GM18511 (cell line): Measurements from ENCODE around the gene MAP3K3.
A peak's percentile ranks its signal among the peaks of the same experiment; 100 is the strongest.

Experiments
- ATAC-seq: cut with Tn5 transposase; IDR thresholded peaks from one replicate; pipeline ENCODE4 v1.9.1; 2021; ENCODE audit warnings: mild to moderate bottlenecking, moderate library complexity; ENCODE audit not compliant: unreplicated experiment

The MAP3K3 gene

DNA sequence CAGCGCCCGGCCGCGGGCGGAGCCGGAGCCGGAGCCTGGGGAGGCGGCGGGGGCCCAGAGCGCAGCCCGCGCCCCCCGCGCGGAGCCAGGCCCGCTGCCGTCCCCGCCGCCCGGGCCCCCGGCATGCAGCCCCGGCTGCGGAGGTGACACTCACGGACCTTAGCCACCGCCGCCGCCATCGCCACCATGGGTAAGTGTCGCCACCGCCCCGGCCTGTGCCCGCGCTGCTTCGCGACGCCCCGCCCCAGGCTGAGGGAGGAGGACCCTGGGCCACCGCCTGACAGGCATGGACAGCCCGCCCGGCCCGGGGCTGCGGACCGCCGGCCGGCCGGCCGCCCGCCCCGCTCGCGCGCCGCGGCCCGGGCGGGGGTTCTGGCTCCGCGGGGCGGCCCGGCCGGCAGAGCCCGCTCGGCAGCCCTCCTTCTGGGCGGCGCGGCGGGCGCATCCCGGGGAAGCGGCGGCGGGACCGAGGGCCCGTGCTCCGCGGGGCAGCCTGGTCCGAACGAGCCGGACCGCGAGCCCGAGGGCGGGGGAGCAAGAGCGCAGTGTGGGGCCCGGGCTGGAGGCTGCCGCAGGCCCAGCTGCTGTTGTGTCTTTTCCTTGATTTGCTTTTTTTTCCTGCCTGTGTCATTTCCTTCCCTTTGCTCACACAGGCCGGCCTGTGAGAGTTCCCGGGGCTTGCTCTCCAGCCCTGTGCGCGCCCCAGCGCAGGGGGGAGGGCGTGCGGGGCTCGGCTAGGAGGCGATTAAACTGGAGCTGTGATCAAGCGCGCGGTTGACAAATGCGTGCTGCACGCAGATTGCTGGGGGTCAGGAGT is 565 bp downstream of the MAP3K3 start:
- peak; percentile 38 for ATAC-seq

DNA sequence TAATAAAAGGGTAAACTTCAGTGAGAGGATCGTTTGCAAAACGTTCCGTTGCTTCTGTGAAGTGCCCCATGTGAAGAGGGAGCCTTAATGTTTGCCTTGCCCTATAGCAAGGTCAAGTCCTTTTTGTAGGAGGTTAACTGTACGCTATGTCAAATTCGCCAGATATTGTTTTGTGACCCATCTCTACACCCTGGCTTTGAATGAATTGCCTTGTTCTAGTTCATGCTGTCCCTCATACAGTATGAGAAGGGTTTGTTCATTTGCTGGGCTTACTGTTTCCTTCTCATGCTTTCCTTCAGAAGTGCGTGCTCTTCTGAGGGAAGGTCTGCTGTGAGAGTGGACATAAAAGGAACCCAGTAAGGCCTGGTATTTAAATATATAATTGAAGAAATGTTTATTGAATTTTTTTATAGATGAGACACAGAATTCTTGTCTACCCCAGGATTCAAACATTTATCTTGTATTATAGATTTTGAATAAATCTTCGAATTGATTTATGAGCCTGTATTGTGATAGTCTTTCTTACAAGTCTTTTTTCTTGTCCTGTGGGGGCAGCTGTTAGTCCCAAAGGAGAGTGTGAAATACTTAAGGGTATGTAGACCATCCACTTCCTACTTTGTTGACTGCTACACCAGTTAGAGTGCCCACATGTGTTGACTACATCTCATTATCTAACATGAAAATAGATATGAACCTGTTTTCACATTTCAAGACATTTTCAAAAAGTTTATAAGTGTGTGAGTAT is 1.7 kb downstream of the MAP3K3 start:
- no peak for ATAC-seq

GRCh38 chr17:63624531-63624880 is 2.3 kb downstream of the MAP3K3 start:
- no peak for ATAC-seq

DNA sequence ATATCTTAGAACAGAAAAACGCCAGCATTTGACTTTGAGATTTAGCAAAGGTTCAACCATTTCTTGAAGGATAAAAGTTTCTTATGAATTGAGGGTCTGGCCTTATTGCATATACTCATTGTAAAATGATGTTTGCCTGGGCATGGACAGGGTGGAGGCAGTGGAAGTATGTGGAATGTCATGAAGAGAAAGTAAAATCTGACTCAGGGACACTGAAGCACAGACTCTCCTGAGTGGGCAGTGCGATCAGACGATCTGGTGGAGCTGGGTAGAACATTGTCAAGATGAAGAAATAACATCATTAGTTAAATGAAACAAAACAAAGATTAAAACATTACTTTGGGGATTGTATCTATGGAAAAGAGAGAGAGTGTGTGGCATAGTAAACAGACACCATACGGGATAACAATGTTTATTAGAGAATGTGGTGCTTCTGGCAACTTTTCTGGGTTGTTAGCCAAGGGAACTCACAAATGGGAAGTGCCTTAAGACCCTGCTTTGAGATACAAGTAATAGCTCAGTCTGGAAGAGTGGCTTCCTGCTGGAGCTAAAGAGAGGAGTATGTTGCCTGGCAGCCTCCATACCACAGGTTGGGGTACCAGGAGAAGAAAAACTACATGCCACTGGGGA is 4.4 kb downstream of the MAP3K3 start:
- ATAC-seq: no peak

DNA sequence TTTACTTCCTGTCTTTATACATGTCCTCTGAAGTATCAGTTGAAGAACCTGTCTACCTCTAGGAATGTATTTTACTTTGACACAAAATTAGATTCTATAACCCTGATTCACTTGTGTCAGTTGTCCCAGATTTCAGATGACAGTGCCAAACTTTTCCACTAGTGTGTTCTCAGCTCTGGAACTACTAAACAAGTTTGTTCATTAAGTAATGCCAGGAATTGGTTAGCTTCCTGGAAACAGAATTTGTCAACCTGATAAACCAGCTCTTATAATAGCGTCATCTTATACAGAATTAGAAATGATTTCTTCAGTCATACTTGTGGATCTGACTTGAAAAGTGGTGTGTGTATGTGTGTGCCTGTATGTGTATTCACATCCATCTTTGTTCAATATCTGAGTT is 7.4 kb downstream of the MAP3K3 start:
- no peak for ATAC-seq

DNA sequence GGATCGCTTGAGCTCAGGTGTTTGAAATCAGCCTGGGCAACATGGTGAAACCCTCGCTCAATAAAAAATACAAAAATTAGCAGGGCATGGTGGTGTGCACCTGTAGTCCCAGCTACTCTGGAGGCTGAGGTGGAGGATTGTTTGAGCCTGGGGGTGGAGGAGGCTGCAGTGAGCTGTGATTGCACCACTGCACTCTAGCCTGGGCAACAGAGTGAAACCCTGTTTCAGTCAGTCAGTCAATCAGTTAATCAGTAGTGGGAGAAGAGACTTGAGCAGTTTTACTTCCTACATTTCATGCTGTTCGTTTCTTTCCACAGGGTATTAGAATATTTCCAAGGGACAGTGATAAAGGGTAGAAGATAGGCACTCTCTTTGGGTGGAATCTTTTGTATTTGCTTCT is 8.8 kb downstream of the MAP3K3 start:
- ATAC-seq: no peak

- ATAC-seq: no peak
These were observed 9.4 kb downstream of the MAP3K3 start for GRCh38 chr17:63631626-63632025.

GRCh38 chr17:63633742-63634141 is 11.5 kb downstream of the MAP3K3 start:
- ATAC-seq: no peak

GRCh38 chr17:63634163-63634562 is 11.9 kb downstream of the MAP3K3 start:
- no peak for ATAC-seq

- no peak for ATAC-seq
These were observed 12.6 kb downstream of the MAP3K3 start for GRCh38 chr17:63634816-63635215.

DNA sequence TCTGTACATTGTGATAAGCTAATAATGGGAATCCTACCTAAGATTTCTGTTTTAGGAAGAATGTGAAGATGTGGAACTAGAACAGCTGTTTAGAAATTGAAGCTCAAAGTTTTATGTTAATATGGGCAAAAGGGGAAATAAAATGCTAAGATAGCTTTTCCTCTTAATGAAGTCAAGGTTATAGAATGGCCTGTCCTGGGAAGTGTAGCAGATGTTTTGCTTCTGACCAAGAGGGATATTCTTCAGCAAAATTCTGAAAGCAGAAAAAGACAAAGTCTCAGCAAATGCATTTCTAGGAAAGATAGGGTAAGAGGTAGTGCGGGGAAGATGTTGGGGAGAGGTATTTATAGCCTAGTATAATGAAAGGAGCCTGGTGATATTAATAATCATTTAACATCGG is 13.1 kb downstream of the MAP3K3 start:
- ATAC-seq: no peak

GRCh38 chr17:63635787-63636186 is 13.6 kb downstream of the MAP3K3 start:
- ATAC-seq: no peak

DNA sequence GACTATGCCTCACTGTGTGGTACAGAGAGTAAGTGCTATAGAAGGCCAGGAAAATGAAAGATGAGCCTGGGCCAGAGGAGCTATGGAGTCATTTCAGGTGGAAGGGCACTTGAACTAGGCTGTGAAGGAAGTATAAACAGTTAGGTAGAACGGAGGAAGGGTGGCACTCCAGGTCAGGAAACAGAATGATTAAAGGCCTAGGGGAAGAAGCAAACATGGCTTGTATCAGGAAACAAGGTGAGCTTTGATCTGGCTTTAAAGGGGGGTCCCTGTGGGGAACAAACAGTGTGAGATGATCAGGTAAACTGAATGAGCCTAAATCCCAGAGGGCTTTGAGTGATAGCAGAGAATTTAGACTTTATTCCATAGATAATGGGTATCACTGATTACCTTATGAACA is 16.9 kb downstream of the MAP3K3 start:
- ATAC-seq: no peak

DNA sequence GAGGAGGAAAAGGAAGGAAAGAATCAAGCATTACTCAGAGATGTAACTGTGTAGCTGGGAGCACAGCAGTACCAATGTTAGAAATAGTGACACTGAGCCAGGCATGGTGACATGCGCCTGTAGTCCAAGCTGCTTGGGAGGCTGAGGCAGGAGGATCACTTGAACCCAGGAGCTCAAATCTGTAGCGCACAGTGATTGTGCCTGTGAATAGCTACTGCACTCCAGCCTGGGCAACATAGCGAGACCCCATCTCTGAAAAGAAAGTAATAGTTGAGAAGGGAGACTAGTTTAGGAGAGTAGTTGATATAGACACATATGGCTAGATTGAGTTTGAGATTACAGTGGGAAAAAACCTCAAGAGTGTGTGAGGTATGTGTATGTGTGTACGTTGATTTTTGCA is 17.8 kb downstream of the MAP3K3 start:
- ATAC-seq: no peak

GRCh38 chr17:63641692-63642448 is 19.7 kb downstream of the MAP3K3 start:
- ATAC-seq: no peak

GRCh38 chr17:63644846-63645245 is 22.6 kb downstream of the MAP3K3 start:
- no peak for ATAC-seq

- peak; percentile 76 for ATAC-seq
These were observed 23.7 kb downstream of the MAP3K3 start for GRCh38 chr17:63645775-63646487.

GRCh38 chr17:63646488-63646806 is 24.2 kb downstream of the MAP3K3 start:
- ATAC-seq: peak; percentile 87

DNA sequence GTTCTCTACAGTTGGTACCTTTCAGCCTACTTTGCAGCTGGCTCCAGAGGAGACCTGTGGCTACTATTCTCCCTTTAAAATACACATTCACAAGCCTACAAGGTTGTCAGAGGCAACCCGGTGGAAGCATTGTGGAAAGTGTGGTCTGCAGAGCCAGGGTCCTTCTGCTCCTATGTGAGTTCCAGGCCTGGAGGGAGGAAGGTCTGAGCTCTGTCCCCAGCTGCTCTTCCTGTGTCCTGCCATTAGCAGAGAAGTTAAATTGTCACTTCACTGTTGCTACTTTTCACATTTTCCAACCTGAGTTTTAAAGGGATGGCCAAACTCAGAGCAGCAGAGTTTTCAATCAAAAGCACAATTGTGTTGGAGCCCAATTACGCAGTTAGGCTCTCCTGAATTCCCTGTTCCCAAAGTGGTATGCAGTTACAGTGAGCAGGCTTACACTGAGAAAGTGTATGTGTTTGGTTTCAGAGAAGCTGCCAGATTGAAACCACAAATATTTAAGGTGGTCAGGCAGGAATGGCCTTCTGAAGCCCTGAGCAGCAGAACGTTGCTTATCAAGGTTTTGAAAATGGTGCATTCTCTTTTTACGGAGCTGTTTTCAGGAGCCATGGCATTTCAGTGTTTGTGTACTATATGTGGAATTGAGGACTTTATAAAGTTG is 25.0 kb downstream of the MAP3K3 start:
- peak; percentile 19 for ATAC-seq

- no peak for ATAC-seq
These were observed 25.7 kb downstream of the MAP3K3 start for GRCh38 chr17:63647936-63648335.
